Panc1 (cell line): Measurements from ENCODE around the gene RIMS1. TPM values are rescaled to one million over a fixed set of nuclear protein-coding genes. Genes with fewer than 3 reads are reported as not detected.

Experiments used
- ATAC-seq: fragments of 200-7000 bp; cut with Tn5 transposase; 2 replicates; pipeline ENCODE4 v1.9.1; 2020; ENCODE audit warnings: mild to moderate bottlenecking, moderate library complexity
- BruUV-seq: library from RNA; stranded (reverse); fragments of 400-500 nt; replicated peaks from 2 replicates; lab custom pipeline; 2021; lab: Mats Ljungman, UMichigan
- CTCF ChIA-PET: fragments of 300-600 bp; sonication (Branson Sonifier 250); formaldehyde crosslinking; loops from one replicate; lab custom pipeline; 2022; ENCODE audit warnings: antibody characterized with exemption; lab: Charles Lee
- POLR2A ChIA-PET: fragments of 300-600 bp; sonication (Branson Sonifier 250); formaldehyde crosslinking; loops from one replicate; lab custom pipeline; 2022; ENCODE audit warnings: antibody characterized with exemption; lab: Charles Lee
- DNase-seq: peaks from one replicate; pipeline ENCODE4 v3.0.0-alpha.2; 2010; ENCODE audit warnings: low read depth, low spot score
- H3K27ac ChIP-seq: 2 replicates; pipeline ENCODE4 v1.5.1; 2011; ENCODE audit warnings: mild to moderate bottlenecking, low read length, inconsistent platforms
- H3K27me3 ChIP-seq: fragments of 200-500 bp; sonication (Bioruptor generic); 2 replicates; pipeline ENCODE4 v1.6.0; 2014; ENCODE audit warnings: low read length, inconsistent platforms; ENCODE audit not compliant: control insufficient read depth, insufficient read depth
- H3K36me3 ChIP-seq: fragments of 200-500 bp; sonication (Bioruptor generic); 2 replicates; pipeline ENCODE4 v1.5.1; 2014; ENCODE audit warnings: inconsistent platforms, mild to moderate bottlenecking, low read length, moderate library complexity; ENCODE audit not compliant: control insufficient read depth, insufficient read depth
- H3K4me1 ChIP-seq: 2 replicates; pipeline ENCODE4 v1.5.1; 2011; ENCODE audit warnings: inconsistent platforms, mild to moderate bottlenecking, low read length, moderate library complexity; ENCODE audit not compliant: control insufficient read depth, insufficient read depth
- H3K4me3 ChIP-seq, 2 experiments: 2 replicates each; pipeline ENCODE4 v1.5.1; 2011 to 2012; ENCODE audit warnings: low read depth in 2 of 2, low read length in 2 of 2, mild to moderate bottlenecking in 2 of 2, inconsistent platforms in 1 of 2, moderate library complexity in 1 of 2
- H3K9me3 ChIP-seq: fragments of 200-500 bp; sonication (Bioruptor generic); 2 replicates; pipeline ENCODE4 v1.5.1; 2014; ENCODE audit warnings: low read depth, mild to moderate bottlenecking, inconsistent platforms, low read length, moderate library complexity; ENCODE audit not compliant: control insufficient read depth, insufficient read depth
- POLR2AphosphoS5 ChIP-seq: IDR thresholded peaks from 2 replicates; pipeline ENCODE4 v1.6.1; 2012; ENCODE audit warnings: mild to moderate bottlenecking, low read depth, low read length, moderate library complexity
- SIN3A ChIP-seq: IDR thresholded peaks from 2 replicates; pipeline ENCODE4 v1.6.1; 2012; ENCODE audit warnings: low read depth, mild to moderate bottlenecking, low read length, moderate library complexity, borderline replicate concordance; ENCODE audit not compliant: insufficient read depth
- TCF7L2 ChIP-seq: IDR thresholded peaks from 2 replicates; pipeline ENCODE4 v1.6.1; 2011; ENCODE audit warnings: mild to moderate bottlenecking, low read depth, low read length, inconsistent platforms
- in situ Hi-C: cut with HindIII; loops from 2 replicates; pipeline ENCODE4 v1.10.0; 2016; ENCODE audit warnings: low sequenced_read_pairs, low pct_unique_long_range_greater_than_20kb
- intact Hi-C: fragments of 100-400 bp; cut with micrococcal nuclease; formaldehyde crosslinking; loops from one replicate; pipeline ENCODE4 v1.10.0; 2022; ENCODE audit not compliant: unreplicated experiment
- total RNA-seq: library from RNA; stranded (reverse); gene quantifications from one replicate; pipeline ENCODE4 v1.2.1, GENCODE V29; 2021; ENCODE audit not compliant: unreplicated experiment
- TF ChIP-seq, protein P1 (sequence below), 2 experiments: IDR thresholded peaks; 2 replicates each; pipeline ENCODE4 v1.6.1; 2011 to 2012; ENCODE audit warnings: low read depth in 2 of 2, control low read depth in 1 of 2, low read length in 1 of 2, mild to moderate bottlenecking in 1 of 2, moderate library complexity in 1 of 2; ENCODE audit not compliant: insufficient read depth in 1 of 2
- TF ChIP-seq, protein P2 (sequence below): fragments of 450-650 bp; IDR thresholded peaks from 2 replicates; pipeline ENCODE4 v1.5.1; 2017; ENCODE audit warnings: mild to moderate bottlenecking

Gene RIMS1
- total RNA-seq, 1 experiment from 2014 or later, result 0.18 TPM

DNA sequence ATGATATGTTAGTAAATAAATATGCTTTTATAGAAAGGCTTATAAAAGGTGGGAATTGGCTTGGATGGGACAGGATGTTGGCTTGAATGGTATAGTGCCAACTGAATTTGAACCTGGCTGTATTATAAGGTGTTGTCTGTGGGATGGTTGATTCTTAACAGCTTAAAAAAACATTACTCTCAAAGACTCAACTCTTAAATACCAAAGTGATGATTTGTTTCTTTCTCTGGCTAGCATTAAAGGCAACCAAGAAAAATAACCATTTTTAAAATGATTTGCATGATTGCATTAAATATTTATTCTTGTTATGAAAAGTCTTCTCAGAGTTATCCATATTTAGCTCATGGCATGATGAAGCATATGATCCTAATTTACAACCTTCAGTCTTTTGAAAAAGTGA lies 216.2 kb downstream of the RIMS1 start:
- TF ChIP-seq, protein P1, sequence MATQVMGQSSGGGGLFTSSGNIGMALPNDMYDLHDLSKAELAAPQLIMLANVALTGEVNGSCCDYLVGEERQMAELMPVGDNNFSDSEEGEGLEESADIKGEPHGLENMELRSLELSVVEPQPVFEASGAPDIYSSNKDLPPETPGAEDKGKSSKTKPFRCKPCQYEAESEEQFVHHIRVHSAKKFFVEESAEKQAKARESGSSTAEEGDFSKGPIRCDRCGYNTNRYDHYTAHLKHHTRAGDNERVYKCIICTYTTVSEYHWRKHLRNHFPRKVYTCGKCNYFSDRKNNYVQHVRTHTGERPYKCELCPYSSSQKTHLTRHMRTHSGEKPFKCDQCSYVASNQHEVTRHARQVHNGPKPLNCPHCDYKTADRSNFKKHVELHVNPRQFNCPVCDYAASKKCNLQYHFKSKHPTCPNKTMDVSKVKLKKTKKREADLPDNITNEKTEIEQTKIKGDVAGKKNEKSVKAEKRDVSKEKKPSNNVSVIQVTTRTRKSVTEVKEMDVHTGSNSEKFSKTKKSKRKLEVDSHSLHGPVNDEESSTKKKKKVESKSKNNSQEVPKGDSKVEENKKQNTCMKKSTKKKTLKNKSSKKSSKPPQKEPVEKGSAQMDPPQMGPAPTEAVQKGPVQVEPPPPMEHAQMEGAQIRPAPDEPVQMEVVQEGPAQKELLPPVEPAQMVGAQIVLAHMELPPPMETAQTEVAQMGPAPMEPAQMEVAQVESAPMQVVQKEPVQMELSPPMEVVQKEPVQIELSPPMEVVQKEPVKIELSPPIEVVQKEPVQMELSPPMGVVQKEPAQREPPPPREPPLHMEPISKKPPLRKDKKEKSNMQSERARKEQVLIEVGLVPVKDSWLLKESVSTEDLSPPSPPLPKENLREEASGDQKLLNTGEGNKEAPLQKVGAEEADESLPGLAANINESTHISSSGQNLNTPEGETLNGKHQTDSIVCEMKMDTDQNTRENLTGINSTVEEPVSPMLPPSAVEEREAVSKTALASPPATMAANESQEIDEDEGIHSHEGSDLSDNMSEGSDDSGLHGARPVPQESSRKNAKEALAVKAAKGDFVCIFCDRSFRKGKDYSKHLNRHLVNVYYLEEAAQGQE (IDR thresholded peaks at IDR 0.05; ENCODE audit: insufficient read depth in 1 of 2, low read depth in 2 of 2, low read length in 1 of 2), result no peak
- TF ChIP-seq, protein P2, sequence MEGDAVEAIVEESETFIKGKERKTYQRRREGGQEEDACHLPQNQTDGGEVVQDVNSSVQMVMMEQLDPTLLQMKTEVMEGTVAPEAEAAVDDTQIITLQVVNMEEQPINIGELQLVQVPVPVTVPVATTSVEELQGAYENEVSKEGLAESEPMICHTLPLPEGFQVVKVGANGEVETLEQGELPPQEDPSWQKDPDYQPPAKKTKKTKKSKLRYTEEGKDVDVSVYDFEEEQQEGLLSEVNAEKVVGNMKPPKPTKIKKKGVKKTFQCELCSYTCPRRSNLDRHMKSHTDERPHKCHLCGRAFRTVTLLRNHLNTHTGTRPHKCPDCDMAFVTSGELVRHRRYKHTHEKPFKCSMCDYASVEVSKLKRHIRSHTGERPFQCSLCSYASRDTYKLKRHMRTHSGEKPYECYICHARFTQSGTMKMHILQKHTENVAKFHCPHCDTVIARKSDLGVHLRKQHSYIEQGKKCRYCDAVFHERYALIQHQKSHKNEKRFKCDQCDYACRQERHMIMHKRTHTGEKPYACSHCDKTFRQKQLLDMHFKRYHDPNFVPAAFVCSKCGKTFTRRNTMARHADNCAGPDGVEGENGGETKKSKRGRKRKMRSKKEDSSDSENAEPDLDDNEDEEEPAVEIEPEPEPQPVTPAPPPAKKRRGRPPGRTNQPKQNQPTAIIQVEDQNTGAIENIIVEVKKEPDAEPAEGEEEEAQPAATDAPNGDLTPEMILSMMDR, result no peak
- TF ChIP-seq TCF7L2, result no peak
- no peak for TF ChIP-seq POLR2AphosphoS5
- TF ChIP-seq SIN3A, result no peak
- BruUV-seq, result no TSS peak
- CTCF ChIA-PET, result no interaction called here

DNA sequence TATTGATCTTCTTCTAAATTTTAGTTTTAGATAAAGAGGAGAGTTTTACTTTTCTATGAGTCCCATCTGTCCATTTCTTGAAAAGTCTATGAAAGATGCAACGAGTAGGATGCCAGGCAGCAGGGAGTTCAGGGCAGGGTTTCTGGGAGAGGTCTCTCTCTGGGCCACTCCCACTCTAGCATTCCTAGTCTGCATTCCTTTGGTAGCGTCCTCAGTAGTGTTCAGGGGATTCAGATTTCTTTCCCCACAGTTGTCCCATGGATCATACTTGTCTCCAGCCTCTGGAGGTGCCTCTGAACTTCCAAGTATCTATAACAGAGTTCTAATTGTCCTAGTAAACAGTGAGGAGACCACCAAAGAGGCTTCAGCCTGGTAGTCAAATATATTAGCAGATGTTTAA lies 225.3 kb downstream of the RIMS1 start:
- in situ Hi-C loops, result no loop called here
- Histone ChIP-seq H3K9me3 (no peaks in the 10 kb centered on the region), H3K4me1 (no peaks in the 10 kb centered on the region), H3K27ac (no peak overlapping the region), H3K4me3 (no peak overlapping the region), H3K36me3 (no peaks in the 10 kb centered on the region), H3K27me3 (no peaks in the 10 kb centered on the region)
- no TSS peak for BruUV-seq
- TF ChIP-seq TCF7L2 (no peak), POLR2AphosphoS5 (no peak)
- TF ChIP-seq, protein P2, result no peak
- intact Hi-C loops, result no loop called here
- POLR2A ChIA-PET, result no interaction called here
- DNase-seq, result no peak
- CTCF ChIA-PET, result no interaction called here
- ATAC-seq, result no peak

More for the DNA sequence above, 216.2 kb downstream of the RIMS1 start:
- intact Hi-C loops, result no loop called here
- Histone ChIP-seq H3K4me1 (no peaks in the 10 kb centered on the region), H3K36me3 (no peaks in the 10 kb centered on the region), H3K27ac (no peak overlapping the region), H3K27me3 (peaks cover 9% of the 10 kb centered on the region; the same call in 1 of the 2 replicates), H3K9me3 (no peaks in the 10 kb centered on the region), H3K4me3 (no peak overlapping the region)
- POLR2A ChIA-PET, result no interaction called here
- ATAC-seq (no peak), DNase-seq (no peak)
- in situ Hi-C loops, result no loop called here
